HepG2 (cell line): ENCODE results near the gene APCDD1L. TPM values are rescaled to one million over a fixed set of nuclear protein-coding genes. Genes with fewer than 3 reads are reported as not detected.
A peak's percentile ranks its signal among the peaks of the same experiment; 100 is the strongest.

Experiments used
- ATAC-seq: fragments of 200-7000 bp; cut with Tn5 transposase; 3 replicates; pipeline ENCODE4 v1.9.1; 2020; ENCODE audit warnings: mild to moderate bottlenecking, moderate library complexity
- BruUV-seq: library from RNA; stranded (reverse); fragments of 400-500 nt; replicated peaks from 2 replicates; lab custom pipeline; 2021; lab: Mats Ljungman, UMichigan
- CTCF ChIA-PET: fragments of 300-600 bp; formaldehyde crosslinking; extraction: SDS; loops from one replicate; lab custom pipeline; 2021; ENCODE audit warnings: low total read pairs, inconsistent platforms, low intra/inter-chr PET ratio; lab: Yijun Ruan, JAX
- POLR2A ChIA-PET: fragments of 350-600 bp; sonication (Branson Sonifier 250); formaldehyde crosslinking; loops from one replicate; lab custom pipeline; 2020; ENCODE audit warnings: antibody characterized with exemption, inconsistent platforms; lab: Yijun Ruan, JAX
- DNase-seq: peaks from one replicate; pipeline ENCODE4 v3.0.0-alpha.2; 2015; ENCODE audit warnings: low spot score
- FAIRE-seq: peaks from 3 replicates; lab custom pipeline; 2011; peaks lifted over from hg19 to GRCh38; lab: Jason Lieb, UNC
- H2AFZ ChIP-seq: one replicate; pipeline ENCODE4 v1.6.1; 2011; ENCODE audit warnings: low read length, inconsistent platforms
- H3K27ac ChIP-seq: fragments of 300-600 bp; 3 replicates; pipeline ENCODE4 v1.8.0; 2011; ENCODE audit warnings: mixed run types, mild to moderate bottlenecking, mixed read lengths, low read length, inconsistent platforms; ENCODE audit not compliant: insufficient read depth; ENCODE audit errors: extremely low read length
- H3K27me3 ChIP-seq, 2 experiments: fragments of 200-600 bp in 1 of 2; 2 replicates in 1 of 2; 3 replicates in 1 of 2; pipeline versions ENCODE4 v1.6.0 to v1.8.0; 2011; ENCODE audit warnings: low read length in 2 of 2, mild to moderate bottlenecking in 2 of 2, moderate library complexity in 2 of 2, inconsistent platforms in 1 of 2; ENCODE audit not compliant: insufficient read depth in 2 of 2, control insufficient read depth in 1 of 2
- H3K36me3 ChIP-seq, 2 experiments: fragments of 200-600 bp in 1 of 2; replicated peaks in 1 of 2; 2 replicates in 1 of 2; 3 replicates in 1 of 2; pipeline versions ENCODE4 v1.5.1 to v1.8.0; 2011; ENCODE audit warnings: low read length in 2 of 2, inconsistent platforms in 1 of 2; ENCODE audit not compliant: insufficient read depth in 2 of 2, control insufficient read depth in 1 of 2
- H3K4me1 ChIP-seq: 2 replicates; pipeline ENCODE4 v1.5.1; 2012; ENCODE audit warnings: low read length, inconsistent platforms; ENCODE audit not compliant: insufficient read depth
- H3K4me2 ChIP-seq: 2 replicates; pipeline ENCODE4 v1.6.0; 2011; ENCODE audit warnings: low read depth, low read length, inconsistent platforms
- H3K4me3 ChIP-seq, 3 experiments: fragments of 200-600 bp in 1 of 3; sonication (generic), shearing (Covaris generic) in 1 of 3; replicated peaks in 1 of 3; 2 replicates each; pipeline ENCODE4 v1.5.1; 2011 to 2016; ENCODE audit warnings: low read length in 3 of 3, inconsistent platforms in 2 of 3, low read depth in 2 of 3, mild to moderate bottlenecking in 2 of 3, control low read depth in 1 of 3, mixed read lengths in 1 of 3; ENCODE audit not compliant: insufficient read depth in 1 of 3
- H3K79me2 ChIP-seq: one replicate; pipeline ENCODE4 v1.6.1; 2011; ENCODE audit warnings: low read length, inconsistent platforms; ENCODE audit not compliant: insufficient read depth
- H3K9ac ChIP-seq: 2 replicates; pipeline ENCODE4 v1.6.0; 2011; ENCODE audit warnings: mild to moderate bottlenecking, low read depth, low read length, inconsistent platforms; ENCODE audit not compliant: insufficient read depth
- H3K9me3 ChIP-seq: 2 replicates; pipeline ENCODE4 v1.5.1; 2012; ENCODE audit warnings: mild to moderate bottlenecking, low read length
- H4K20me1 ChIP-seq: 2 replicates; pipeline ENCODE4 v1.6.0; 2011; ENCODE audit warnings: inconsistent platforms, mild to moderate bottlenecking, low read length, moderate library complexity; ENCODE audit not compliant: insufficient read depth
- ATRX ChIP-seq: sonication (generic); formaldehyde crosslinking; IDR thresholded peaks from 2 replicates; pipeline ENCODE4 v1.4.0; 2020; ENCODE audit warnings: missing genetic modification reagents, borderline replicate concordance
- CCAR2 ChIP-seq: fragments of 200-400 bp; formaldehyde crosslinking; optimal IDR thresholded peaks from 2 replicates; pipeline ENCODE3; 2018; ENCODE audit warnings: low read depth, mild to moderate bottlenecking, low read length, moderate library complexity
- MXD1 ChIP-seq: sonication (generic); formaldehyde crosslinking; IDR thresholded peaks from 2 replicates; pipeline ENCODE4 v1.4.0; 2020; ENCODE audit warnings: mild to moderate bottlenecking, missing genetic modification reagents
- PAX8 ChIP-seq: sonication (generic); formaldehyde crosslinking; IDR thresholded peaks from 2 replicates; pipeline ENCODE4 v1.8.0; 2022; ENCODE audit warnings: mild to moderate bottlenecking, missing genetic modification reagents, borderline replicate concordance
- PCBP1 ChIP-seq: fragments of 200-400 bp; formaldehyde crosslinking; IDR thresholded peaks from 2 replicates; pipeline ENCODE4 v1.6.1; 2017; ENCODE audit warnings: mild to moderate bottlenecking, low read depth, low read length, borderline replicate concordance
- PCBP2 ChIP-seq: fragments of 200-400 bp; formaldehyde crosslinking; optimal IDR thresholded peaks from 2 replicates; pipeline ENCODE3; 2018; ENCODE audit warnings: low read length, low read depth; ENCODE audit not compliant: poor library complexity, severe bottlenecking
- TRAFD1 ChIP-seq: sonication (generic); formaldehyde crosslinking; IDR thresholded peaks from 2 replicates; pipeline ENCODE4 v1.5.1; 2020; ENCODE audit warnings: missing genetic modification reagents, mild to moderate bottlenecking, borderline replicate concordance
- ZBTB2 ChIP-seq: sonication (generic); formaldehyde crosslinking; IDR thresholded peaks from 2 replicates; pipeline ENCODE4 v1.8.0; 2022; ENCODE audit warnings: low read depth, missing genetic modification reagents
- ZNF121 ChIP-seq: sonication (generic); formaldehyde crosslinking; IDR thresholded peaks from 2 replicates; pipeline ENCODE4 v1.5.0; 2020; ENCODE audit warnings: mild to moderate bottlenecking, missing genetic modification reagents
- ZNF558 ChIP-seq: sonication (generic); formaldehyde crosslinking; IDR thresholded peaks from 2 replicates; pipeline ENCODE4 v1.9.0; 2022; ENCODE audit warnings: mild to moderate bottlenecking, missing genetic modification reagents, borderline replicate concordance
- ZNF770 ChIP-seq: sonication (generic); formaldehyde crosslinking; IDR thresholded peaks from 2 replicates; pipeline ENCODE4 v1.5.0; 2020; ENCODE audit warnings: mild to moderate bottlenecking, missing genetic modification reagents
- WGBS: methylation state at CpG from one replicate; pipeline ENCODE4 v1.1.6; 2017; ENCODE audit warnings: low lambda C conversion rate; 5-methylcytosine and 5-hydroxymethylcytosine counted together
- in situ Hi-C: cut with HindIII; loops from 2 replicates; pipeline ENCODE4 v1.10.0; 2017; ENCODE audit warnings: low pct_unique_long_range_greater_than_20kb; ENCODE audit not compliant: extremely low pct_ligation_motif_present
- intact Hi-C: fragments of 100-400 bp; cut with micrococcal nuclease; formaldehyde crosslinking; loops from one replicate; pipeline ENCODE4 v1.10.0; 2022; ENCODE audit not compliant: unreplicated experiment
- polyA plus RNA-seq, 8 experiments: library from polyadenylated mRNA; depleted of rRNA in 3 of 8; stranded (reverse) in 7 of 8; unstranded in 1 of 8; fragments of >200 nt; fragmentation: Illumina TruSeq in 4 of 8; extraction: Trizol in 4 of 8; gene quantifications; 2 replicates each; pipeline versions ENCODE4 v1.2.1 to v1.2.3, GENCODE V29; 2011 to 2016; ENCODE audit warnings: low read depth in 4 of 8, missing spikeins in 1 of 8, mixed read lengths in 1 of 8; ENCODE audit not compliant: insufficient read depth in 1 of 8
- total RNA-seq, 5 experiments: library from RNA; depleted of rRNA; stranded (reverse); fragments of >200 nt; fragmentation: Illumina TruSeq; extraction: Trizol; gene quantifications; 2 replicates each; pipeline ENCODE4 v1.2.3, GENCODE V29; 2016; ENCODE audit warnings: low read depth in 1 of 5

The APCDD1L gene
- total and polyA plus RNA-seq, 2 of the 13 experiments (the other 11 are each of a cell fraction or from before 2014, with no cell fraction given): not detected

GRCh38 chr20:58429303-58429702, 85.9 kb downstream of the APCDD1L start (continued):
- no peak for TF ChIP-seq TRAFD1

- in situ Hi-C loops: no loop called here
- Histone ChIP-seq H2AFZ (no peak overlapping the region), H3K4me3 (no peak overlapping the region), H3K4me1 (peaks cover 16% of the 10 kb centered on the region), H3K9ac (no peak overlapping the region), H3K36me3 (peaks cover 21 to 51% of the 10 kb centered on the region in 2 experiments), H3K27me3 (no peaks in the 10 kb centered on the region), H3K27ac (no peak overlapping the region), H4K20me1 (0 out of 2 replicates have a peak, but pooled peaks cover 7% of the 10 kb centered on the region), H3K9me3 (no peaks in the 10 kb centered on the region), H3K79me2 (peaks cover 80% of the 10 kb centered on the region), H3K4me2 (no peak overlapping the region)
- BruUV-seq: no TSS peak
- TF ChIP-seq PCBP1: no peak
- no peak for TF ChIP-seq ZNF558 (CRISPR knock-in tag)
- TF ChIP-seq ATRX (CRISPR knock-in tag): no peak
- TF ChIP-seq ZNF770: peak; percentile 45; the same call in 1 of the 2 replicates
- no peak for TF ChIP-seq CCAR2
- TF ChIP-seq MXD1 (CRISPR knock-in tag): no peak
- TF ChIP-seq ZBTB2 (CRISPR knock-in tag): no peak
- TF ChIP-seq TRAFD1: no peak
- peak; percentile 90 for TF ChIP-seq ZNF121
- TF ChIP-seq PAX8: no peak
- TF ChIP-seq PCBP2: no peak
- DNase-seq (no peak), ATAC-seq (no peak), FAIRE-seq (no peak)
- ChIA-PET POLR2A (no interaction called here), CTCF (no interaction called here)
- intact Hi-C loops: no loop called here
- 99% methylated on average over 2 of the region's 2 CpGs for WGBS
These were observed 86.8 kb downstream of the APCDD1L start for GRCh38 chr20:58428364-58428763.
